GM21717 (cell line): ENCODE measurements around the gene MAP4K4.
"Not testable (repeated sequence)": the region's sequence is repeated elsewhere in the genome, so short reads cannot be mapped to it uniquely, and the experiment has no call there.

Source experiments
- ATAC-seq: cut with Tn5 transposase; IDR thresholded peaks from one replicate; pipeline ENCODE4 v1.9.1; 2021; ENCODE audit warnings: mild to moderate bottlenecking, moderate library complexity; ENCODE audit not compliant: unreplicated experiment

The MAP4K4 gene

DNA sequence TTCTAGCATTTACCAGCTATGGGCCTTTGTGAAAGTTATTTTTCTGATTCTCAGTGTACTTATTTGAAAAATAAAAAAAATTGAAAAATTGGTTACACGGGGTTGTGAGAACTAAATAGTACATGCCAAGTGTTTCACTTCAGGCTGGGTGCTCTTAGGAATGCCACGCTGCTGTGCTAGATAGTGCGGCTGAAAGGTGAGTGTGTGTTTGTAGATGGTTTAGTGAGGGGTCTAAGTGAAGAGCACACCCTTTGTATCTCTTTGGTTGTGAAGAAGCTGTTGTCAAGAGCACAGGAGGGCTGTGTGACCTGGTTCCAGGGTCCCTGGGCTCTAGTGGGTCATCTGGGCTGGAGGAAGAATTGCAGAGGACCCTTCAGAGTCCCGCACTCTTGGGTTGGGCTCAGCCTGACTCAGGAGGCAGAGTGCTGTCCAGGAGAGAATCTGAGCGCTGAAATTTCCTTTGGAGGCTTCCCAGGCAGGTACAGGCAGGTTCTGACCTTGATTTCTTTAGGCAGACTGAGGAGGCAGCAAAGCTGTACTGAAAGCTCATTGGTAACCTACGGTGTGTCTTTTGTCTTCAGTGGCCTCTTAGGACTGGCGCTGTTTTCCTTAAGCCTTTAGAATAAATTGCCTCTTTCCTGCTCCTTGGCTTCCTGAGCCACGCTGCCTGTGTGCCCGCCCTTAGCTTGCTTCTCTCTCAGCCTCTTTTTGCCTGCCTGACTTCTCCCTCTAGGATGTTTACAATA lies 44.4 kb downstream of the MAP4K4 start:
- no peak for ATAC-seq

DNA sequence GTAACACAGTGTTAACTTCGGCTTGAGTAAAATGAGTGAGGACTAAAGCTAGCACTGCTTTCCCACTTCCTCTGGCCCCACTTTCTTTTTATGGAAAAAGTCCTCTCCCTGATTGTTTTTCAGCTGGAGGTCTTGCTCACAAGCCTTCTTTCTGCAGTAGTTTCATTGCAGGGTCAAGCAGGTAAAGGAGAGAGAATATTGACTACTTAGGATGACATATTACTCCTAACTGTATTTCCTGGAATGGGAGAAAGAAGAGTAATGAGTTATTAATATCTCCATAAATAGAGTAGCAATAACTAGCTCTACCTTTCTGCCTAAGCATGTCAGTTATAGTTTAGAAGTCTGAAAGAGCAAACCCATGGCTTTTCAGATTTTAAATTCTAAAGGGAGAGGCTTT lies 45.0 kb downstream of the MAP4K4 start:
- ATAC-seq = no peak

- ATAC-seq = no peak
These were observed 45.8 kb downstream of the MAP4K4 start for GRCh38 chr2:101743288-101743687.

- no peak for ATAC-seq
These were observed 47.3 kb downstream of the MAP4K4 start for GRCh38 chr2:101744832-101745231.

DNA sequence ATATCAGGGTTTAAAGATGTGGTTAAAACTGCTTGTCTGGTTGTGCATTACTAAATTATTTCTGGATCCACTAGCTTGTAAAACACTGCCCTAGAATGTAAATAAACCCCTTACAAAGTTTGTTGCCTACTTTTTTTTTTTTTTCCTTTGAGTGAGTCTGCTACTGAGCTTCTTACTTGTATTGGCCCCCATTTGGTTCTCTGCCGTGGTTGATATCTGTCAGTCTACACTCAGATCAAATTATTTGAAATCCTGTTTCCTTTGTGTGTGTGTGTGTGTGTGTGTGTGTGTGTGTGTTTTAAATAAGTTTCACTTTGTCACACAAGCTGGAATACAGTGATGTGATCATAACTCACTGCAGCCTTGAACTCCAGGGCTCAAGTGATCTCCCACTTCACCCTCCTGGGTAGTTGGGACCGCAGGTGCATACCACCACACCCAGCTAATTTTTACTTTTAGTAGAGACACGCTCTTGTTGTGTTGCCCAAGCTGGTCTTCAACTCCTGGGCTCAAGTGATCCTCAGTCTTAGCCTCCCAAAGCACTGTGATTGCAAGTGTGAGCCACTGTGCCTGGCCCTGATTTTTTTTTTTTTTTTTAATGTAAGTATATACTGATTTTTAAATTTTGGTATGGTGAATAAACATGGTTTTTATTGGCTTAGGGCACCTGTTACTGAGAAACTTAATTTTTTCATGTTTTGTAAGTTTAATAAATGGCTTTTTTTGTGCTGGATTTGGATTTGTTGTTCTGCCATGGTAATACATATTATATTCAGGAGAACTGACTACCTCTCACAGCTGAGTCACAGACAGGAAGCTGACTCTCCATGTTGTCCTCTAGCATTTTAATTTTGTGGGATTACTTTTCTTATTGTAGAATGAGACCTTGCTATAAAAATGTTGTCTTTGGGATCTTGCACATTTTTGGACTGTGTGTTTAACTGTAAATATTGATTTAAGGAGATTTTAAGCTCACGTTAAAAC lies 48.5 kb downstream of the MAP4K4 start:
- ATAC-seq = no peak

DNA sequence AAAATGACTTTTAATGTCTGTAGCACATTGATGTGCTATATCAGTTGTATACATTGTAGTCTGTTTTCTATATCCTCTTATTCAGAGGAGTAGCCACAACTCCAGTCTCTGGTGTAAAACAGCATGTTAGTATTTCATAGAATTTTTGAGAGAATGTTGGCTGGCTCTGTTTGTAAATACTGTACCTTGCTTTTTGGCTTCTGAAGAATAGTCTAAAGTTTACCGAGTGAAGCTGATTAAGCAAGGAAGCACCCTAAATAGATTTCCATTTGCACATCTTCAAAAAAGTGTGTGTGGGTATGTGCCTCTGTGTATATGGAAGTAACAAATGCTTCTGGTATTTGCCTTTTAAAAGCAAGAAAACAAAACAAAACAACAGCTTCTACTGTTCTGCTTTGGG lies 50.5 kb downstream of the MAP4K4 start:
- ATAC-seq = no peak

GRCh38 chr2:101748462-101748861 lies 51.0 kb downstream of the MAP4K4 start:
- not testable (repeated sequence) for ATAC-seq

- ATAC-seq = no peak
These were observed 53.2 kb downstream of the MAP4K4 start for GRCh38 chr2:101750688-101751087.

DNA sequence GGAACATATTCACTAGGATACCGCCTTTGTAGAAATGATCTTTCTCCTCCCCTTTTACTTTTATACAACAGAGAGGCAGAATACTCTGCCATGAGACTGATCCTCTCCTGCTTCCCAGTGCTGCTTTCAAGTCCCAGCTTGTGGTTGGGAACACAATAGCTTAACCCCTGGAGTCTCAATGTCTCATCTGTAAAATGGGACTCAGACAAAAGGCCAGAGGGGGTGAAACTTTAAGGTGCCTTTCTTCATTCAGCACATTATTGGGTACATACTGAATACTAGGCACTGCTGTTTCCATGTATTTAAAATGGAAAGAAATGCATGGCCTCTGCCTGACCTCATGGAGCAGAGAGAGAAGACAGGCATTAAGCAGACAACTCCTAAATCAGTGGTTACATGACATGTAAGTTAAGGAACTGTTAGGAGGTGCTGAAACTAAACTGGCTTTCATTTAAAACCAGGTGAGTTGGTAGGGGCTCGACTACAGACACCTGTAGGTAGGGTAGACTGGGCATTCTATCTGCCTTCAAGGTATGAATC lies 53.8 kb downstream of the MAP4K4 start:
- ATAC-seq = no peak

DNA sequence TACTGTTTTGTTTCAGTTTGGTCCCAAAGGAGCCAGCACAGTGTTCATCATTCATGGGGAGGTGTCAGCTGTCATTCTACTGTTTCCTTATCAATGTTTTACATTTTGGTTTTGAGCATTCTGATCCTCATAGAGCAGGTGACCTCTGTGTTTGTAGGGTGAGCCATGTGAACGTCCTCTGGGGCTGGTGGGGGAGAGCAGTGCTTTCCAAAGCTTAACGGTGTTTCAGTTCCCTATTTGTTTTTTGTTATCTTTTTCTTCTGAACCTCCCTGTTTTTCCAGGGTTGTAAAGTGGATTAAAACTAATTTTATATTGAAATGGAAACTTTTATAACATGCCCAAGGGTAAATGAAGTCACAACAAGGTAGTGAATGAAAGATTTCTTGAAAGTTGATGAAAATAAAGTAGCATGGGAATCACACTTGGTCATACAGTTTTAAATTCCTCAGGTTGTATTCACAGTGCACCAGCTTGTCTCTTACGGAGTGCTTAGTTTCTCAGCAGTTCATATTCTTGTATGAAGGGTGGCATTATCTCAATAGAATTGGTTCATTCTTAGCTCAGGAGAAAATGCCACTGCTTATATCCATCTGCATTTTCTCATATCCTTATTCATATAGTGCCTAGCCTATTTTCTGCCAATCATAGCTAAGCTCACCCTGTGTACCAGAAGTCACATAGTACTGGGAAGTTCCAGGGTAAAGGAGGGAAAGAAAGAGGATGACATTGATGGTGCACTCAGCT lies 54.5 kb downstream of the MAP4K4 start:
- peak; percentile 65 for ATAC-seq

DNA sequence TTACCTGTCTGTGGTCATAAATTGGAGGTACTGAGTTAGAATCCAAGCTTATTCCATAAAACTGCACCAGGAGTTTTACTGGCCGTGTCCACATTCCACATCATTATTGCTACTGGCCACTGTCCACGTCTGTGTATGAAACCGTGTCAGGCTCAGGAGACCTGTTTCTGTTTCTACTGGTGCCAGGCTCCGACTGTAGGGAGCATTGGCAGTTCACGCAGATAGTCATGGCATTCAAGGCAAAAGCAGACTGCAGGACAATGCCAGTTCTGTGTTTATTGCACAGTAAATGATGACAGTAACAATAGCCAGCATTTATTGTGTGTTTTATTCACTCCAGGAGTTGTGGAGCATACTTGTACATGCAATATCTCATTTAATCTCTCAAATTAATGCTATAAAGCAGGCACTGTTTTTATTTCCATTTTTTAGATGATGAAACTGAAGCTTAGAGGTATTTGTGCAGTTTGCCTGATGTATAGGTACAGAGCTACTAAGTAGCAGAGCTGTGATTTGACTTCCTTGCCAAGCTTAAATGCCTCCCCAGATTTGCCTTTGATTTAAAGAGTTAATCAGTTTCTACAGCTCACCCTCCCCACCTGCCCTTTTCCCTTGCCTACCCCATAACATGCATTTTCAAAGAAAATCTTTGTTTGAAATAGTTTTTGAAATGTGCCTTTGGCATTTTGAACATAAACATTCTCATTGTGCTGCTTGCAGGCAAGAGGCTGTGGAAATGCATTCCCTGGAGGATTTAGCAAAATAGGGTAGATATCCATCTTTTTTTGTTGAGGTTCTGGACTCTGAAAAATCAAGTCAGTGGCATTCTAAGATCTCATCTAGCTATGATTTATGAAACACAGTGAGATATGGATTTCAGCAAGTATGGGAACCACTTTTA lies 55.5 kb downstream of the MAP4K4 start:
- no peak for ATAC-seq

DNA sequence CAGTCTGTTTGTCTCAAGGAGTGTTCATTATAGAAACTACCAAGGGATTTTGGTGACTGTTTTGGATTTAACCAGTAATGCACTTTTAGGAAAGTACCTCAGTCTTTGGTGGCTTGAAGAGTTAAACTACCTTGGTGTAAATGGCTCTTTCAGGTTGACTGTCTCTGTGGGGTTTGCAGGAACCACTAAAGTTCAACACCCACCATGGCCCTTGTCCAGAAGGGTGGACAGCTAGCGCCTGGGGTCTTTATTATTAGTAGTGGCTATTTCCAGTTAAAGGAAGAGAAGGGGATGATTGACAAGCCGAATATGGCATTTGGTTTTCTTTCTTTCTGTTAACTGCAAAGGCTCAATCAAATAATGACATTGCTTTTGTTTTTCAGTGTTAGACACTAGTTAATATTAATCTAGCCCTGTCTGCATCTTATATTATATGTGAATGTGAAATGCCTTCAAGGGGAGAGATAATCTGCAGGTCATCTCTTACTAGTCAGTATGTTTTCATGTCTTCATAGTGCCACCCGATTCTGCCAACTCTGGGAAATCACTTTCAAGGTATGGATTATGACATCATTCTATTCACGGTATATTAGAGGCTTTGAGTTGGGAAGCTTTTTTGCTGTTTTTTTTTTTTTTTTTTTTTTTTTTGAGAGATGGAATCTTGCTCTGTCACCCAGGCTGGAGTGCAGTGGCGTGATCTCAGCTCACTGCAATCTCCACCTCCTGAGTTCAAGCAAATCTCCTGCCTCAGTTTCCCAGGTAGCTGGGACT lies 56.4 kb downstream of the MAP4K4 start:
- ATAC-seq = peak; percentile 38

- ATAC-seq = no peak
These were observed 57.1 kb downstream of the MAP4K4 start for GRCh38 chr2:101754618-101755017.

GRCh38 chr2:101756266-101756665 lies 58.8 kb downstream of the MAP4K4 start:
- ATAC-seq = no peak

DNA sequence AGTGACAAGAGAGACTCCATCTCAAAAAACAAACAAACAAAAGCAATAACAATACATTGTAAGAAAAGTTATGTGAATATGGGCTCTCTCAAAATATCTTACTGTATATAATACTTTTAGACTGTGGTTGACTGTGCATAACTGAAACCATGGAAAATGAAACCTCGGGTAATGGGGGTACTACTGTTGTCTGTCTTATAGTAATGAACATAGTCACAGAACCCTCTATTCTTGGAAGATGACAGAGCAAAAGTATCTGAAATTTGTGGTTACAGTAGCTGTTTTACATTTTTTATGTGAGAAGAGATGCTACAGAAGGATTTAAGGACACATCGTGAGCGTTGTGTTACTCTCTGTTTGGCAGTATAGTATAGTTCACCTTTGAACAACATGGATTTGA lies 60.5 kb downstream of the MAP4K4 start:
- ATAC-seq = no peak

DNA sequence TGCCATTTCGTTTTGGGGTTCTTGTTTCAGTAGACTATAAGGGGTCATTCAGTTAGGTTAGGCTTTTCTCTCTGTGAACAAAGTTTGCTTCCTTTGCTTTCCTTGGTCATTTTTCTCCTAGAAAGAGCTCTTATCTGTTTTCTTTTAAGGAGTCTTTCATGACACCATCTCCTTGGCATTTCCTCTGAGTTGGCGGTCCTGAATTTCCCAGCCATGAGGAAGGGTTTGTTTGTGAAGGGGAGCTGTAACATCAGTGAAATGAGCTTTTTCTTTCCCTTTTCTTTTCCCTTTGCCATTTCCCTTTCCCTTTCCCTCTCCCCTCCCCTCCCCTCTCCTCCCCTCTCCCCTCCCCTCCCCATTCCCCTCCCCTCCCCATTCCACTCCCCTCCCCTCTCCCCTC lies 61.7 kb downstream of the MAP4K4 start:
- ATAC-seq = no peak

DNA sequence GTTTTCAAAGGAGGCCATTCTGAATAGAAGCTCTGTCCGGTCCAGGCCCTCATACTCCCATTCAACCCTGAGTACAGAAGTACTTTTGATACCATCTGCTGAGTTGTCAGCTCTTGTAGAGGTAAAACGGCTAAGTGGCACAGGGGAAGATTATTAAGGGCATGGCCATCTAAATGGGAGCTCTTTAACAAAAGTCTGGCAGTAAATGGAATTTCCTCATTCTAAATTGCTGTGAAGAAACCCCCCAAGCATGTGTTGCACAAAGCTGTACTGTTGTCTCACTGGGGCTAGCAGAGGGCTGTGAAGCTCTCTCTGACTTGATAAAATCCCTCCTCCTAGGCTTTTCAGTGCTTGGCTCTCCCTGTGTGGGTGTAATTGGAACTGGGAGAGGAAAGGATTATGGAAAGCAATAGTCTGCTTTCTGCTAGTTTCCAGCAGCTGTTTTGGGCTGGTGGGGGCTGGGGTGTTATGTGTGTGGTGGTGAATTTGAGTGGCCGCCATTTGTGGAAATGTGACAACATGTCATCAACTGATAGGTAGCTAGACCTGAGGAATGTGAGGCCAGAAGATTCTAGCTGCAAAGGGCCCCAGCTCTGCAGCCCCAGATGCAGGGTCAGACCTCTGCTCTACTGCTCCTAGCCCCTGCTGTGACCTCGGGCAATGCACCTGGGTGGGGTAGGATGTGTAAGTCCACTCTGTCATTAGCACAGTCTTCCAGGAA lies 65.1 kb downstream of the MAP4K4 start:
- ATAC-seq = no peak

DNA sequence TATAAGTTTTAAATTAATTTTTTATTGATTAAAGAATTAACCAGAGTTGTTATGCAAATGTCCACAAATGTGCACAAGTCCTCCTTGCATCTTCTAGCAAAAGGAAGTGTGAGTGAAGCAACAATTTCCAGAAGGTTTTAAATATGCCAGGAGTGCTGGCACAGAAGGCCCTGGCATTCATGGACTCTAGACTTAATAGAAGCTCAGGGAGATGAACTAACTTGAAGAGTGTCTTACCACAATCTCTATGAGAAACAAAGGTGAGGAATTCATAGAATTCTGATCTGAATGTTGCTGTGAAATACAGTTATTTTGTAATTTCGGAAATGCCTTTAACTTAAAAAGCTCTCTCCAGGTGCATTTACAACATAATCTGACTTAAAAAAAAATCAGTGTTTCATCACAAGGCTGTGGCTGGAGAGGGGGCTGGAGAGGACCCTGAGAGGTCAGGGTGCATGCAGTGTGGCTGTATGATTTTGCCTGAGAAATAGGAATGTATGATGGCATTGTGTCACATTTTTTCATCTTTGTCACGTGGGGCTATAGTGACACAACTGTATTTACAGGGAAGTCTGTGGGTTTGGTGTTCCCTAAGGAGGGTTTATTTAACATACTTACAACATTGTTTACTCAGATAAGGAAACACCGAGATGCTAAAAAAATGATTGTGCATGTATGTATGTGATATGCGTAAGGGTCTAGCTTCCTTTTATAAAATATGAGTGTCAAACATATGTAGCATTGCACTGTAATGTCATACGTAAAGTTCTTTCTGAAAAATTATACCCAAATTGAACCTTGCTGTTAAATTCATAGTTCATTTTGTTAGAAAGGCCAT lies 66.2 kb downstream of the MAP4K4 start:
- no peak for ATAC-seq
